ENCODE data around the gene CWF19L1. TPM values are rescaled to one million over a fixed set of nuclear protein-coding genes. Genes with fewer than 3 reads are reported as not detected.
"Not testable (repeated sequence)": the region's sequence is repeated elsewhere in the genome, so short reads cannot be mapped to it uniquely, and the experiment has no call there.

The CWF19L1 gene
- total and polyA plus RNA-seq, 2 of the 13 experiments (the other 11 are each of a cell fraction or from before 2014, with no cell fraction given), result 13.6 to 42.1 TPM

DNA sequence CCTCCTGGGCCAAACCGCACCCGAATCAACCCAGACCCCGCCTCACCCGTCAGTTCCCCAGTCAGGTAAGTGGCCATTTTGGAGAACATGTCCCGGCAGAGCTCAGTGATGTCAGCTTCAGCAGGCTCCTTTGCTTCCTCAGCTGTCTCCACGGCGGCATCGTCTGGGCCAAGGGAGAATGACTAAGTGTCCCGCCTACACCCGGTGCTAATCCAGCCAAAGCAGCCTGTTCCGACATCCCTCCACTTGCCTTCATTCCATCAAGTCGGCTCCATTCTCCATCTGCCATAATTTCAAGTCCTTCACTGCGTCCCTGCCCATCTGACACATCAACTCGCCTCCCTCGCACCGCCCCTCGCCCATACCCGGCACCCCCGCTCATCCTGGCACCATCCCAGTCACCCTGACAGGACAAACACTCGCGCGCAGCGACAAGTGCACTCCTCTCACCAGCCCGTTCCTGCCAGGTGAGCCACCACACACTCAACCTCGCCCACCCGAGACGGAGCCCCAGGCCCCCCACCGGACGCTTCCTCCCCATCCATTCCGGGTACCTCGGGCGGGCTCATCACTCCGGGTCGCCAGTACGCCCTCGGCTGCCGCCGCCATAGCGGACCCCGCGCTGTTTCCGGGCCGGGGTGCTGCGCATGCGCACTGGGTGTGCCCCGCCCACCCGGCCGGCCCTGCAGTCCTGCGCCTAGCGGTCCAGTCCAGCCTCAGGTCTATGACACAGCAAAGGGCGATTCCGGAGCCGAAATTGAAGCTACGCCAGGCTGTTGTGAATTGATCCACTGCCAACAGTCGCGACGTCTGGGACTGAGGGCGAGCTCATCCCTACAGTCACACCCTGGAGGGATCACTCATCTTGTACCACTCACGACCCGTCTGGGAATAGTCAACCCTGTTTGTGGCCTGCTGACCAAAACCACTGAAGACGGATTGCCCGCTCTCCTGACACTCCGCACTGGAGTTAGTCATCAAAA is 18.9 kb upstream of the CWF19L1 start, which contains the start of gene BLOC1S2 (continued):
- TF ChIP-seq SOX6 (IDR thresholded peaks at IDR 0.05), result no peak
- peak; percentile 55; the same call in 1 of the 2 replicates for TF ChIP-seq SOX6 (CRISPR knock-in tag; IDR thresholded peaks at IDR 0.05)
- TF ChIP-seq SRY (CRISPR knock-in tag; IDR thresholded peaks at IDR 0.05), result peak; percentile 85; the same call in 1 of the 2 replicates

- Histone ChIP-seq H3K27ac (ENCODE audit: extremely low read length, insufficient read depth, low read length) (peak overlapping the region; percentile 67), H3K4me2 (ENCODE audit: low read depth, low read length) (peak overlapping the region; percentile 96), H3K4me3 (replicated peaks in 1 of 3; ENCODE audit: insufficient read depth in 1 of 3, low read depth in 2 of 3, low read length in 3 of 3) (peak overlapping the region; percentile 79 to 94 (median 85)), H3K9ac (ENCODE audit: insufficient read depth, low read depth, low read length) (peak overlapping the region; percentile 74), H3K79me2 (ENCODE audit: insufficient read depth, low read length) (peaks cover 45% of the 10 kb centered on the region), H3K4me1 (ENCODE audit: insufficient read depth, low read length) (peaks cover 46% of the 10 kb centered on the region)
- in situ Hi-C loops (cut with HindIII; ENCODE audit: extremely low pct_ligation_motif_present, low pct_unique_long_range_greater_than_20kb); H2AFZ ChIP-seq (ENCODE audit: low read length); H3K36me3 ChIP-seq (replicated peaks in 1 of 2; ENCODE audit: control insufficient read depth in 1 of 2, insufficient read depth in 2 of 2, low read length in 2 of 2); CTCF ChIA-PET (ENCODE audit: low intra/inter-chr PET ratio, low total read pairs); H3K27me3 ChIP-seq (ENCODE audit: control insufficient read depth in 1 of 2, insufficient read depth in 2 of 2, low read length in 2 of 2); H4K20me1 ChIP-seq (ENCODE audit: insufficient read depth, low read length); DNase-seq (ENCODE audit: low spot score); ATAC-seq; BruUV-seq (replicated peaks); H3K9me3 ChIP-seq (ENCODE audit: low read length); FAIRE-seq; intact Hi-C loops (cut with micrococcal nuclease; ENCODE audit: unreplicated experiment): not testable (repeated sequence)
- WGBS (ENCODE audit: low lambda C conversion rate), result 38% methylated on average over 12 of the region's 12 CpGs
- POLR2A ChIA-PET, result interaction anchor here (1.0 kb wide), 1 partner anchor 16 kb away, joined by 3 read pairs; no protein-coding TSS in a partner anchor
Measured at GRCh38 chr10:100285326-100285725, 17.9 kb upstream of the CWF19L1 start.

DNA sequence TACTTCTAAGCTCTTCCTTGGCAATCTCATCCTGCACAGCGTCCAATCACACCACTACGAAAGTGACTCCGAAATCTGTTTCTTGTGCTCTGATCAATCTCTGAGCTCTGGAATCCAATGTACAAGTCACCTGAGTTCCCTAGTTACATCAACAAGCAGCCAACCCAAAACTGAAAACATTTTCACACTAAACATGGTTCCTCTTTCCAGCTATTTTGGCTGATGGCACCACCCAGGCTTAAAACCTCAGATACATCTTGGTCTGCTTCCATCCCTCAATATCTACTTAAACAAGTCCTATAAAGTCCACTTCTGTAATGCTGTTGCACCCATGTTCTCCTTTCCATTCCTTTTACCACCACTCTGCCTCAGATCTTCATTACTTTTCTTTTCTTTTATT is 15.5 kb upstream of the CWF19L1 start:
- ATAC-seq, result no peak
- 98% methylated on average over 3 of the region's 3 CpGs for WGBS (ENCODE audit: low lambda C conversion rate)

GRCh38 chr10:100276971-100277370 is 9.5 kb upstream of the CWF19L1 start:
- CTCF ChIA-PET (ENCODE audit: low intra/inter-chr PET ratio, low total read pairs); in situ Hi-C loops (cut with HindIII; ENCODE audit: extremely low pct_ligation_motif_present, low pct_unique_long_range_greater_than_20kb); intact Hi-C loops (cut with micrococcal nuclease; ENCODE audit: unreplicated experiment); FAIRE-seq; ATAC-seq; H3K4me2 ChIP-seq (ENCODE audit: low read depth, low read length); POLR2A ChIA-PET; H3K9ac ChIP-seq (ENCODE audit: insufficient read depth, low read depth, low read length); H3K79me2 ChIP-seq (ENCODE audit: insufficient read depth, low read length); H3K9me3 ChIP-seq (ENCODE audit: low read length); H3K4me3 ChIP-seq (replicated peaks in 1 of 3; ENCODE audit: insufficient read depth in 1 of 3, low read depth in 2 of 3, low read length in 3 of 3); H3K4me1 ChIP-seq (ENCODE audit: insufficient read depth, low read length); H2AFZ ChIP-seq (ENCODE audit: low read length); H3K27ac ChIP-seq (ENCODE audit: extremely low read length, insufficient read depth, low read length); H4K20me1 ChIP-seq (ENCODE audit: insufficient read depth, low read length); H3K27me3 ChIP-seq (ENCODE audit: control insufficient read depth in 1 of 2, insufficient read depth in 2 of 2, low read length in 2 of 2); DNase-seq (ENCODE audit: low spot score); BruUV-seq (replicated peaks): not testable (repeated sequence)
- H3K36me3 ChIP-seq (replicated peaks in 1 of 2; ENCODE audit: control insufficient read depth in 1 of 2, insufficient read depth in 2 of 2, low read length in 2 of 2), result peaks cover 2 to 31% of the 10 kb centered on the region in 2 experiments; a peak in 3 of 5 replicates
- no CpG with 5 or more reads among the region's 31 CpGs for WGBS (ENCODE audit: low lambda C conversion rate)

More for the DNA sequence above, 15.5 kb upstream of the CWF19L1 start:
- CTCF ChIA-PET (ENCODE audit: low intra/inter-chr PET ratio, low total read pairs), result no interaction called here
- Histone ChIP-seq H4K20me1 (ENCODE audit: insufficient read depth, low read length) (no peaks in the 10 kb centered on the region), H3K79me2 (ENCODE audit: insufficient read depth, low read length) (peaks cover 45% of the 10 kb centered on the region), H2AFZ (ENCODE audit: low read length) (no peak overlapping the region), H3K4me3 (replicated peaks in 1 of 3; ENCODE audit: insufficient read depth in 1 of 3, low read depth in 2 of 3, low read length in 3 of 3) (no peak overlapping the region), H3K27ac (ENCODE audit: extremely low read length, insufficient read depth, low read length) (no peak overlapping the region), H3K4me1 (ENCODE audit: insufficient read depth, low read length) (peaks cover 30% of the 10 kb centered on the region), H3K4me2 (ENCODE audit: low read depth, low read length) (no peak overlapping the region), H3K9me3 (ENCODE audit: low read length) (no peaks in the 10 kb centered on the region), H3K27me3 (ENCODE audit: control insufficient read depth in 1 of 2, insufficient read depth in 2 of 2, low read length in 2 of 2) (no peaks in the 10 kb centered on the region; a peak in 1 of 5 replicates), H3K36me3 (replicated peaks in 1 of 2; ENCODE audit: control insufficient read depth in 1 of 2, insufficient read depth in 2 of 2, low read length in 2 of 2) (peaks cover 2 to 23% of the 10 kb centered on the region in 2 experiments), H3K9ac (ENCODE audit: insufficient read depth, low read depth, low read length) (no peak overlapping the region)
- FAIRE-seq, result no peak
- DNase-seq (ENCODE audit: low spot score), result no peak
- BruUV-seq (replicated peaks), result no TSS peak
- intact Hi-C loops (cut with micrococcal nuclease; ENCODE audit: unreplicated experiment) (no loop called here), in situ Hi-C loops (cut with HindIII; ENCODE audit: extremely low pct_ligation_motif_present, low pct_unique_long_range_greater_than_20kb) (no loop called here)
- TF ChIP-seq ZNF44 (CRISPR knock-in tag; IDR thresholded peaks at IDR 0.05) (no peak), ESRRA (CRISPR knock-in tag; IDR thresholded peaks at IDR 0.05; ENCODE audit: low read depth) (no peak), POGZ (CRISPR knock-in tag; IDR thresholded peaks at IDR 0.05) (no peak), NFKB2 (CRISPR knock-in tag; IDR thresholded peaks at IDR 0.05; ENCODE audit: borderline replicate concordance) (no peak)
- TF ChIP-seq, protein P1, sequence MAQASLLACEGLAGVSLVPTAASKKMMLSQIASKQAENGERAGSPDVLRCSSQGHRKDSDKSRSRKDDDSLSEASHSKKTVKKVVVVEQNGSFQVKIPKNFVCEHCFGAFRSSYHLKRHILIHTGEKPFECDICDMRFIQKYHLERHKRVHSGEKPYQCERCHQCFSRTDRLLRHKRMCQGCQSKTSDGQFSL (CRISPR knock-in tag; IDR thresholded peaks at IDR 0.05), result no peak
- POLR2A ChIA-PET, result no interaction called here

All from HepG2 (cell line).